Left ventricle myocardium inferior (tissue), 1 donor: ENCODE measurements around the gene DGCR8. TPM values are rescaled to one million over a fixed set of nuclear protein-coding genes. Genes with fewer than 3 reads are reported as not detected.

Experiments used
- DNase-seq: peaks from one replicate; pipeline ENCODE4 v3.0.0-alpha.2; 2020
- H3K27ac ChIP-seq: fragments of 200-600 bp; replicated peaks from 2 replicates; pipeline ENCODE4 v1.8.0; 2021
- H3K27me3 ChIP-seq: fragments of 200-600 bp; 2 replicates; pipeline ENCODE4 v1.8.0; 2021; ENCODE audit warnings: low read depth
- H3K36me3 ChIP-seq: fragments of 200-600 bp; 2 replicates; pipeline ENCODE4 v1.8.0; 2021
- H3K4me1 ChIP-seq: fragments of 200-600 bp; 2 replicates; pipeline ENCODE4 v1.8.0; 2021
- H3K4me3 ChIP-seq: fragments of 200-600 bp; 2 replicates; pipeline ENCODE4 v1.8.0; 2021; ENCODE audit warnings: mild to moderate bottlenecking, moderate library complexity
- H3K9me3 ChIP-seq: fragments of 200-600 bp; replicated peaks from 2 replicates; pipeline ENCODE4 v1.8.0; 2021
- CTCF ChIP-seq: fragments of 200-600 bp; IDR thresholded peaks from 2 replicates; pipeline ENCODE4 v1.8.0; 2021; ENCODE audit warnings: antibody characterized with exemption, mild to moderate bottlenecking, borderline replicate concordance
- intact Hi-C: fragments of 100-400 bp; cut with micrococcal nuclease; formaldehyde crosslinking; loops from one replicate; pipeline ENCODE4 v1.11.0; 2022
- total RNA-seq: library from RNA; stranded (reverse); fragmentation: NEBNext Ultra II Directional; extraction: Animal tissue kit (Norgen Biotek cat#: 25700); gene quantifications from one replicate; pipeline ENCODE4 v1.2.1, GENCODE V29; 2021
- donor health status: DM: no; HTN: yes; CAD: no; lungs with severe emphysema.

The DGCR8 gene
- total RNA-seq, 1 donor from 2014 or later = 16.8 TPM

GRCh38 chr22:20039683-20040325 lies 40.2 kb upstream of the DGCR8 start:
- no peak for DNase-seq
- H3K9me3 ChIP-seq = no peaks in the 10 kb centered on the region
- no peak overlapping the region for H3K27ac ChIP-seq
- TF ChIP-seq CTCF = no peak
- H3K4me3 ChIP-seq = no peak overlapping the region
- peaks cover 32% of the 10 kb centered on the region for H3K4me1 ChIP-seq
- intact Hi-C loops = no loop called here
- H3K27me3 ChIP-seq = no peaks in the 10 kb centered on the region
- H3K36me3 ChIP-seq = peaks cover 79% of the 10 kb centered on the region

GRCh38 chr22:20040327-20041200 lies 39.5 kb upstream of the DGCR8 start:
- no peak overlapping the region for H3K4me3 ChIP-seq

GRCh38 chr22:20043057-20043996 lies 36.7 kb upstream of the DGCR8 start:
- DNase-seq = no peak
- no peaks in the 10 kb centered on the region for H3K27me3 ChIP-seq
- H3K4me1 ChIP-seq = peaks cover 20% of the 10 kb centered on the region
- intact Hi-C loops = no loop called here
- no peak overlapping the region for H3K4me3 ChIP-seq
- TF ChIP-seq CTCF = no peak
- H3K27ac ChIP-seq = no peak overlapping the region
- H3K9me3 ChIP-seq = no peaks in the 10 kb centered on the region
- peaks cover 91% of the 10 kb centered on the region for H3K36me3 ChIP-seq

More at GRCh38 chr22:20040327-20041200, 39.5 kb upstream of the DGCR8 start:
- Histone ChIP-seq H3K9me3 (no peaks in the 10 kb centered on the region), H3K27me3 (no peaks in the 10 kb centered on the region), H3K36me3 (peaks cover 84% of the 10 kb centered on the region), H3K27ac (no peak overlapping the region), H3K4me1 (peaks cover 27% of the 10 kb centered on the region)
- no peak for DNase-seq
- intact Hi-C loops = no loop called here
- no peak for TF ChIP-seq CTCF

GRCh38 chr22:20043997-20044342 lies 36.1 kb upstream of the DGCR8 start:
- intact Hi-C loops = no loop called here
- no peak for DNase-seq
- Histone ChIP-seq H3K27me3 (no peaks in the 10 kb centered on the region), H3K27ac (no peak overlapping the region), H3K4me3 (no peak overlapping the region), H3K4me1 (peaks cover 20% of the 10 kb centered on the region), H3K36me3 (peaks cover 91% of the 10 kb centered on the region), H3K9me3 (no peaks in the 10 kb centered on the region)
- no peak for TF ChIP-seq CTCF

GRCh38 chr22:20044495-20045151 lies 35.4 kb upstream of the DGCR8 start:
- Histone ChIP-seq H3K4me3 (no peak overlapping the region), H3K36me3 (peaks cover 92% of the 10 kb centered on the region), H3K27ac (no peak overlapping the region), H3K9me3 (no peaks in the 10 kb centered on the region), H3K4me1 (peaks cover 20% of the 10 kb centered on the region), H3K27me3 (no peaks in the 10 kb centered on the region)
- DNase-seq = no peak
- intact Hi-C loops = no loop called here
- TF ChIP-seq CTCF = no peak
